Ecto neural progenitor cell (in vitro differentiated cells): Measurements from ENCODE around the gene TRIM16.
"Not testable (repeated sequence)": the region's sequence is repeated elsewhere in the genome, so short reads cannot be mapped to it uniquely, and the experiment has no call there.

Source experiments
- DNase-seq: peaks from one replicate; pipeline ENCODE4 v3.0.0-alpha.2; 2018; ENCODE audit warnings: low spot score

Gene TRIM16

GRCh38 chr17:15683824-15684478 is at the start of gene TRIM16:
TRIM16 (minus strand) TSS chr17:15684311; CDS start chr17:15651609, 32,702 bp downstream.
- DNase-seq = peak; percentile 83

GRCh38 chr17:15733174-15733789 is 49.2 kb upstream of the TRIM16 start:
- DNase-seq = not testable (repeated sequence)

- DNase-seq = not testable (repeated sequence)
Observed at GRCh38 chr17:15731900-15732299, 47.8 kb upstream of the TRIM16 start, which contains the start of gene TBC1D26. TBC1D26 (plus strand) TSS chr17:15732283; CDS start chr17:15735349, 3,066 bp downstream.

GRCh38 chr17:15730535-15730934 is 46.4 kb upstream of the TRIM16 start:
- not testable (repeated sequence) for DNase-seq

- DNase-seq = not testable (repeated sequence)
Observed at GRCh38 chr17:15716601-15717563, 32.8 kb upstream of the TRIM16 start.

- not testable (repeated sequence) for DNase-seq
Observed at GRCh38 chr17:15708879-15709278, 24.8 kb upstream of the TRIM16 start.

GRCh38 chr17:15704813-15705212 is 20.7 kb upstream of the TRIM16 start:
- DNase-seq = not testable (repeated sequence)

GRCh38 chr17:15704239-15704638 is 20.1 kb upstream of the TRIM16 start:
- not testable (repeated sequence) for DNase-seq

GRCh38 chr17:15699937-15700336 is 15.8 kb upstream of the TRIM16 start:
- not testable (repeated sequence) for DNase-seq

GRCh38 chr17:15699413-15699924 is 15.4 kb upstream of the TRIM16 start, which contains the start of gene ZNF286A:
ZNF286A (plus strand) TSS chr17:15699752; CDS start chr17:15700330, 578 bp downstream.
- peak; percentile 100 for DNase-seq

- not testable (repeated sequence) for DNase-seq
Observed at GRCh38 chr17:15698967-15699366, 14.9 kb upstream of the TRIM16 start.

- DNase-seq = not testable (repeated sequence)
Observed at GRCh38 chr17:15687494-15687893, 3.4 kb upstream of the TRIM16 start.

GRCh38 chr17:15683135-15683534 is 976 bp downstream of the TRIM16 start:
- DNase-seq = not testable (repeated sequence)

- not testable (repeated sequence) for DNase-seq
Observed at GRCh38 chr17:15675991-15676390, 8.1 kb downstream of the TRIM16 start.

GRCh38 chr17:15674640-15675039 is 9.5 kb downstream of the TRIM16 start:
- not testable (repeated sequence) for DNase-seq

GRCh38 chr17:15669526-15669925 is 14.6 kb downstream of the TRIM16 start:
- not testable (repeated sequence) for DNase-seq

- DNase-seq = peak; percentile 36
Observed at GRCh38 chr17:15663691-15664090, 20.4 kb downstream of the TRIM16 start.

GRCh38 chr17:15663176-15663575 is 20.9 kb downstream of the TRIM16 start:
- no peak for DNase-seq

GRCh38 chr17:15662681-15663080 is 21.4 kb downstream of the TRIM16 start:
- DNase-seq = no peak

GRCh38 chr17:15660077-15660476 is 24.0 kb downstream of the TRIM16 start:
- DNase-seq = no peak

GRCh38 chr17:15659663-15660062 is 24.4 kb downstream of the TRIM16 start:
- DNase-seq = peak; percentile 45

- DNase-seq = peak; percentile 42
Observed at GRCh38 chr17:15659236-15659635, 24.9 kb downstream of the TRIM16 start.
